Transverse colon (tissue), 4 donors: ENCODE measurements around the gene INO80E. TPM values are rescaled to one million over a fixed set of nuclear protein-coding genes. Genes with fewer than 3 reads are reported as not detected.

Experiments used
- DNase-seq: peaks from one replicate; pipeline ENCODE4 v3.0.0-alpha.2; 2019
- H3K27ac ChIP-seq, 4 donors: fragments of 200-600 bp; sonication (generic); 2 replicates each; pipeline ENCODE4 v1.5.1; 2016 to 2018; ENCODE audit warnings: inconsistent platforms in 4 of 4
- H3K27me3 ChIP-seq: fragments of 200-600 bp; sonication (generic); 2 replicates; pipeline ENCODE4 v1.5.1; 2017; ENCODE audit warnings: inconsistent platforms
- H3K36me3 ChIP-seq, 4 donors: fragments of 200-600 bp; sonication (generic); 2 replicates each; pipeline ENCODE4 v1.5.1; 2017 to 2019; ENCODE audit warnings: inconsistent platforms in 4 of 4
- H3K4me1 ChIP-seq, 4 donors: fragments of 200-600 bp; sonication (generic); 2 replicates each; pipeline ENCODE4 v1.5.1; 2017 to 2020; ENCODE audit warnings: inconsistent platforms in 4 of 4
- H3K4me3 ChIP-seq, 4 donors: fragments of 200-600 bp; sonication (generic); 1 replicate in 1 of 4; 2 replicates in 3 of 4; pipeline versions ENCODE4 v1.5.1 to v1.6.1; 2017 to 2019; ENCODE audit warnings: inconsistent platforms in 4 of 4
- H3K9me3 ChIP-seq, 2 donors: fragments of 200-600 bp; sonication (generic); 2 replicates each; pipeline ENCODE4 v1.5.1; 2017 to 2019; ENCODE audit warnings: inconsistent platforms in 2 of 2
- EP300 ChIP-seq: sonication (generic); formaldehyde crosslinking; IDR thresholded peaks from one replicate; pipeline ENCODE4 v1.6.1; 2017; ENCODE audit warnings: antibody characterized with exemption, low read depth
- POLR2A ChIP-seq: fragments of 450-650 bp; IDR thresholded peaks from one replicate; pipeline ENCODE4 v1.6.1; 2016; ENCODE audit warnings: antibody characterized with exemption, mild to moderate bottlenecking, moderate library complexity
- POLR2AphosphoS5 ChIP-seq, 3 donors: sonication (generic); formaldehyde crosslinking; IDR thresholded peaks; one replicate each; pipeline ENCODE4 v1.6.1; 2016; ENCODE audit warnings: antibody characterized with exemption in 3 of 3
- WGBS, 2 donors: methylation state at CpG; one replicate each; pipeline ENCODE4 v1.1.5; 2018; ENCODE audit warnings: low coverage in 1 of 2; 5-methylcytosine and 5-hydroxymethylcytosine counted together
- in situ Hi-C, 4 donors: fragments of 200-750 bp; cut with MboI; loops; one replicate each; pipeline versions ENCODE4 v1.15.0 to v1.15.1; 2017; ENCODE audit warnings: low sequenced_read_pairs in 3 of 4, low pct_ligation_motif_present in 1 of 4, low pct_unique_long_range_greater_than_20kb in 1 of 4
- intact Hi-C: fragments of 100-400 bp; cut with DNase I; formaldehyde crosslinking; loops from one replicate; pipeline ENCODE4 v1.15.1; 2023; ENCODE audit warnings: low total_unique reads
- total RNA-seq, 4 donors: library from RNA; depleted of rRNA; stranded (reverse); fragments of >200 nt; gene quantifications; one replicate each; pipeline ENCODE4 v1.1.0, GENCODE V29; 2016
- TF ChIP-seq, protein P1 (sequence below), 5 experiments: fragments of 200-600 bp in 3 of 5; fragments of 450-650 bp in 2 of 5; sonication (generic) in 3 of 5; IDR thresholded peaks; 1 replicate in 2 of 5; 2 replicates in 3 of 5; pipeline ENCODE4 v1.5.1; 2016 to 2017; ENCODE audit warnings: antibody characterized with exemption in 5 of 5, inconsistent platforms in 3 of 5, mild to moderate bottlenecking in 2 of 5, moderate library complexity in 1 of 5

Gene INO80E
- total RNA-seq, 4 donors from 2014 or later = 65.6 to 94.3 (median 73.0) TPM

DNA sequence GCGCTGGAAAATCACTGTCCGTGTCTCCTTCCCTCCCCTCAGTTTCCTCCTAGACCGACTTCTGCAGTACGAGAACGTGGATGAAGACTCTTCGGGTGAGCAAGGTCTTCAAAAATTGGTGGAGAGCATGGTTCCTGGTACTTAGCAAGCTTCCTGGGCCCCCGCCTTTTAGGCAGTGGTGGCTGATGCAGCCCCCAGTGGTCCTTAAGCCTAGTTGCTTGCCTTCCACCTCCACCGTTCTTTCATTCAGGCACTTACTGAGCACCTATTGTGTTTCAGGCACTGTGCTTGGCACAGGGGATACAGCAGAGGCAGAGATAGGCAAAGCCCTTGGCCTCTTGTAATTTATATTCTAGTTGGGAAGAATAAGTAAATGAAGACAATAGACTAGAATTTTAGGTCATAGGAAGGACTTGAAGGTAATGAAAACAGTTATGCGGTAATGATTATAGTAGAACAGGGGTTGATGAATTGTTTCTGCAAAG lies 767 bp downstream of the INO80E start:
- Histone ChIP-seq H3K27ac (peak overlapping the region; percentile 93 to 99 (median 96)), H3K27me3 (no peaks in the 10 kb centered on the region), H3K4me3 (peak overlapping the region; percentile 41 to 68 (median 60)), H3K4me1 (peaks cover 11 to 25% (median 21%) of the 10 kb centered on the region in 4 donors), H3K36me3 (no peaks in the 10 kb centered on the region), H3K9me3 (no peaks in the 10 kb centered on the region)
- intact Hi-C loops (no loop called here), in situ Hi-C loops (no loop called here)
- 17 to 56% methylated on average over 2 to 9 of the region's 9 CpGs for WGBS, 2 donors
- TF ChIP-seq EP300 = no peak
- no peak for TF ChIP-seq POLR2AphosphoS5 (IDR thresholded peaks at IDR 0.05)
- TF ChIP-seq, protein P1, sequence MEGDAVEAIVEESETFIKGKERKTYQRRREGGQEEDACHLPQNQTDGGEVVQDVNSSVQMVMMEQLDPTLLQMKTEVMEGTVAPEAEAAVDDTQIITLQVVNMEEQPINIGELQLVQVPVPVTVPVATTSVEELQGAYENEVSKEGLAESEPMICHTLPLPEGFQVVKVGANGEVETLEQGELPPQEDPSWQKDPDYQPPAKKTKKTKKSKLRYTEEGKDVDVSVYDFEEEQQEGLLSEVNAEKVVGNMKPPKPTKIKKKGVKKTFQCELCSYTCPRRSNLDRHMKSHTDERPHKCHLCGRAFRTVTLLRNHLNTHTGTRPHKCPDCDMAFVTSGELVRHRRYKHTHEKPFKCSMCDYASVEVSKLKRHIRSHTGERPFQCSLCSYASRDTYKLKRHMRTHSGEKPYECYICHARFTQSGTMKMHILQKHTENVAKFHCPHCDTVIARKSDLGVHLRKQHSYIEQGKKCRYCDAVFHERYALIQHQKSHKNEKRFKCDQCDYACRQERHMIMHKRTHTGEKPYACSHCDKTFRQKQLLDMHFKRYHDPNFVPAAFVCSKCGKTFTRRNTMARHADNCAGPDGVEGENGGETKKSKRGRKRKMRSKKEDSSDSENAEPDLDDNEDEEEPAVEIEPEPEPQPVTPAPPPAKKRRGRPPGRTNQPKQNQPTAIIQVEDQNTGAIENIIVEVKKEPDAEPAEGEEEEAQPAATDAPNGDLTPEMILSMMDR (IDR thresholded peaks at IDR 0.05) = no peak
- no peak for DNase-seq

GRCh38 chr16:29999605-30000004 lies 3.6 kb downstream of the INO80E start:
- H3K4me1 ChIP-seq = peaks cover 8 to 16% (median 14%) of the 10 kb centered on the region in 4 donors
- no peak overlapping the region for H3K27ac ChIP-seq
- no peaks in the 10 kb centered on the region for H3K9me3 ChIP-seq
- 83 to 90% methylated on average over 6 of the region's 6 CpGs for WGBS, 2 donors
- no peaks in the 10 kb centered on the region for H3K27me3 ChIP-seq
- intact Hi-C loops (no loop called here), in situ Hi-C loops (loop anchor here in 2 of 4 donors (25.0 kb wide), 2 partner anchors 137 to 312 kb away; partner anchors contain the start of genes CDIPT (in 2 of the 2) and QPRT (in 1 of the 2))
- H3K4me3 ChIP-seq = no peak overlapping the region
- DNase-seq = no peak
- no peak for TF ChIP-seq EP300
- no peak for TF ChIP-seq POLR2AphosphoS5 (IDR thresholded peaks at IDR 0.05)
- TF ChIP-seq, protein P1 (IDR thresholded peaks at IDR 0.05) = no peak
- TF ChIP-seq POLR2A = no peak
- H3K36me3 ChIP-seq = no peaks in the 10 kb centered on the region

DNA sequence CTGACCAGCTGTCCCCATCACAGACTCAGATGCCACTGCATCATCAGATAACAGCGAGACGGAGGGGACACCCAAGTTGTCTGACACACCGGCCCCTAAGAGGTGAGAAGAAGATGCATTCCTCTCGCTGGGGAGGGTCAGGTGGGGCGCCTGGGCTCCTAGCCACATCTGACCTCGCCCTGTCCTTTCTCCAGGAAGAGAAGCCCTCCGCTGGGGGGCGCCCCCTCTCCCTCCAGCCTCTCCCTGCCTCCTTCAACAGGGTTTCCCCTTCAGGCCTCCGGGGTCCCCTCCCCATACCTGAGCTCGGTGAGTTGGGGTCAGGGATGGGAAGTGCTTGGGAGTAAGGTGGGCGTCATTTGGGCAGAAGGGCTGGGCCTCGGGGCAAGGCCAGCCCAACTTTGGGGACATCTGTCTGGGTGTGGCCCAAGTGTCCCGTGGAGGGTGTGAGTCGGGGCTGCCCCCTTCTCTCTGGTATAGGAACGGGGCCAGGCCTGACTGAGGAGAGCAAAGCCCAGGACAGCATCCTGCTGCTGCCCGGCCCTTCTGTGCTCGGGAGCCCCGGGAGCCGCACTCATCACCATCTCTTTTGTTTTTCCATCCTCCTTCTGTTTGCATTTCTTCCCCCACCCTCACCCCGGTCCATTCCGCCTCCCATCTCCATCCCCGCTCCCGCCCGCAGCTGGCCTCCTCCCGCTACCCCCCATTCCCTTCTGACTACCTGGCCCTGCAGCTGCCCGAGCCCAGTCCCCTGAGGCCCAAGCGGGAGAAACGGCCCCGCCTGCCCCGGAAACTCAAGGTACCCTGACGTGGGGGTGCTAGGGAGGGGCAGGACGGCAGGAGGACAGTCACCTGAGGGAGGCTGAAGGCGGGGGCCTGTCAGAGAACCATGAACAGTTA lies 4.9 kb downstream of the INO80E start:
- intact Hi-C loops = no loop called here
- no peaks in the 10 kb centered on the region for H3K36me3 ChIP-seq

More for the DNA sequence above, 4.9 kb downstream of the INO80E start:
- H3K27me3 ChIP-seq = no peaks in the 10 kb centered on the region
- peaks cover 4 to 18% (median 15%) of the 10 kb centered on the region in 4 donors for H3K4me1 ChIP-seq
- TF ChIP-seq POLR2AphosphoS5 (IDR thresholded peaks at IDR 0.05) (no peak), POLR2A (no peak), EP300 (no peak)
- TF ChIP-seq, protein P1 (IDR thresholded peaks at IDR 0.05) = no peak
- H3K4me3 ChIP-seq = no peak overlapping the region
- no peaks in the 10 kb centered on the region for H3K9me3 ChIP-seq
- H3K27ac ChIP-seq = no peak overlapping the region
- DNase-seq = no peak
- WGBS, 2 donors = 80 to 97% methylated on average over 16 to 33 of the region's 33 CpGs
- in situ Hi-C loops = loop anchor here in 2 of 4 donors (25.0 kb wide), 2 partner anchors 139 to 314 kb away; partner anchors contain the start of genes CDIPT (in 2 of the 2) and QPRT (in 1 of the 2)
